Cardiac muscle cell (in vitro differentiated cells and primary cell): ENCODE data around the gene SNTB2. TPM values are rescaled to one million over a fixed set of nuclear protein-coding genes. Genes with fewer than 3 reads are reported as not detected.
A peak's percentile ranks its signal among the peaks of the same experiment; 100 is the strongest.

Experiments used
- DNase-seq, 2 donors: peaks; one replicate each; pipeline versions ENCODE4 v3.0.0 to v3.0.0-alpha.2; 2010 to 2017; ENCODE audit warnings: low read depth in 1 of 2, low spot score in 1 of 2
- H3K27ac ChIP-seq: fragments of 200-600 bp; sonication (generic); 2 replicates; pipeline ENCODE4 v1.5.1; 2016
- H3K27me3 ChIP-seq: fragments of 200-600 bp; sonication (generic); 2 replicates; pipeline ENCODE4 v1.6.0; 2016; ENCODE audit warnings: control low read depth
- H3K36me3 ChIP-seq: fragments of 200-600 bp; sonication (generic); 2 replicates; pipeline ENCODE4 v1.5.1; 2016; ENCODE audit warnings: control low read depth
- H3K4me1 ChIP-seq: fragments of 200-600 bp; sonication (generic); 2 replicates; pipeline ENCODE4 v1.8.1; 2017; ENCODE audit warnings: low read depth, mild to moderate bottlenecking, mixed run types
- H3K4me3 ChIP-seq: fragments of 200-600 bp; sonication (generic); 2 replicates; pipeline ENCODE4 v1.5.1; 2016; ENCODE audit warnings: mild to moderate bottlenecking
- H3K9me3 ChIP-seq: fragments of 200-600 bp; sonication (generic); 2 replicates; pipeline ENCODE4 v1.5.1; 2017; ENCODE audit warnings: low read depth, mild to moderate bottlenecking, control low read depth
- polyA plus RNA-seq: library from polyadenylated mRNA; unstranded; fragments of >200 nt; fragmentation: Nextera tagmentation; extraction: Ambion mirVana; gene quantifications from 2 replicates; pipeline ENCODE4 v1.2.1, GENCODE V29; 2016
- total RNA-seq: library from RNA; depleted of rRNA; stranded (reverse); fragments of >200 nt; gene quantifications from 2 replicates; pipeline ENCODE4 v1.2.3, GENCODE V29; 2016
- TF ChIP-seq, protein P1 (sequence below): IDR thresholded peaks from 2 replicates; pipeline ENCODE4 v1.5.1; 2012; ENCODE audit warnings: low read depth, mild to moderate bottlenecking, low read length

SNTB2 gene
- total and polyA plus RNA-seq, 2 experiments from 2014 or later: 12.7 to 17.1 TPM

DNA sequence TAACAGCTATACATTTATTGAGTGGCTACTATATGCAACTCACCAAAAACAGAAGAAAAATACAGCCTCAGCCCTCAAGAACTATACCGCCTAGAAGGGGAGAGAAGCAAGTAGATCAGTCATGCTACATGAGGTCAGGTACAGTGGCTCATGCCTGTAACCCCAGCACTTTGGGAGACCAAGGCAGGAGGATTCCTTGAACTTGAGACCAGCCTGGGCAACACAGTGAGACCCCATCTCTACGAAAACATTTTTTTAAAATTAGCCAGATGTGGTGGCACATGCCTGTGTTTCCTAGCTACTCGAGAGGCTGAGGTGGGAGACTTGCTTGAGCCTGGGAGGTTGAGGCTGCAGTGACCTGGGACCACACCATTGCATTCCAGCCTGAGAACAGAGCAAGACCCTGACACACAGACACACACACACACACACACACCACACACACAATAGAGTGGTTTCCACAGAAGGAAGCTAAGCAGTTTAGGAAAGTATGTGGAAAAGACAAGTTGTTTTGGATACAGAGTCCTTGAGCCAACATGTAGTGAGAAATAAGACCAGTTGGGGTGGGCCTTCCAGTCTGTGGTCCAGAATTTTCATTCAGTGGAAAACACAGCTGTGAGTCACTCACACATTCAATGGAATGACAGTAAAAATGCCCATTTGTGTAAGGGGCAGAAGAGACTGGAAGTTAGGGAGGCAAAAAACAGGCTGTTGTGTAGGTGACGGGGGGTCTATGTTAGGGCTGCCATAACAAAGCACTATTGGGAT lies 10.7 kb upstream of the SNTB2 start:
- Histone ChIP-seq H3K9me3 (no peaks in the 10 kb centered on the region), H3K36me3 (no peaks in the 10 kb centered on the region), H3K4me3 (no peak overlapping the region), H3K4me1 (no peaks in the 10 kb centered on the region), H3K27ac (no peak overlapping the region), H3K27me3 (no peaks in the 10 kb centered on the region)
- peak in 1 of 2 donors; percentile 63 for DNase-seq
- TF ChIP-seq, protein P1, sequence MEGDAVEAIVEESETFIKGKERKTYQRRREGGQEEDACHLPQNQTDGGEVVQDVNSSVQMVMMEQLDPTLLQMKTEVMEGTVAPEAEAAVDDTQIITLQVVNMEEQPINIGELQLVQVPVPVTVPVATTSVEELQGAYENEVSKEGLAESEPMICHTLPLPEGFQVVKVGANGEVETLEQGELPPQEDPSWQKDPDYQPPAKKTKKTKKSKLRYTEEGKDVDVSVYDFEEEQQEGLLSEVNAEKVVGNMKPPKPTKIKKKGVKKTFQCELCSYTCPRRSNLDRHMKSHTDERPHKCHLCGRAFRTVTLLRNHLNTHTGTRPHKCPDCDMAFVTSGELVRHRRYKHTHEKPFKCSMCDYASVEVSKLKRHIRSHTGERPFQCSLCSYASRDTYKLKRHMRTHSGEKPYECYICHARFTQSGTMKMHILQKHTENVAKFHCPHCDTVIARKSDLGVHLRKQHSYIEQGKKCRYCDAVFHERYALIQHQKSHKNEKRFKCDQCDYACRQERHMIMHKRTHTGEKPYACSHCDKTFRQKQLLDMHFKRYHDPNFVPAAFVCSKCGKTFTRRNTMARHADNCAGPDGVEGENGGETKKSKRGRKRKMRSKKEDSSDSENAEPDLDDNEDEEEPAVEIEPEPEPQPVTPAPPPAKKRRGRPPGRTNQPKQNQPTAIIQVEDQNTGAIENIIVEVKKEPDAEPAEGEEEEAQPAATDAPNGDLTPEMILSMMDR: no peak

DNA sequence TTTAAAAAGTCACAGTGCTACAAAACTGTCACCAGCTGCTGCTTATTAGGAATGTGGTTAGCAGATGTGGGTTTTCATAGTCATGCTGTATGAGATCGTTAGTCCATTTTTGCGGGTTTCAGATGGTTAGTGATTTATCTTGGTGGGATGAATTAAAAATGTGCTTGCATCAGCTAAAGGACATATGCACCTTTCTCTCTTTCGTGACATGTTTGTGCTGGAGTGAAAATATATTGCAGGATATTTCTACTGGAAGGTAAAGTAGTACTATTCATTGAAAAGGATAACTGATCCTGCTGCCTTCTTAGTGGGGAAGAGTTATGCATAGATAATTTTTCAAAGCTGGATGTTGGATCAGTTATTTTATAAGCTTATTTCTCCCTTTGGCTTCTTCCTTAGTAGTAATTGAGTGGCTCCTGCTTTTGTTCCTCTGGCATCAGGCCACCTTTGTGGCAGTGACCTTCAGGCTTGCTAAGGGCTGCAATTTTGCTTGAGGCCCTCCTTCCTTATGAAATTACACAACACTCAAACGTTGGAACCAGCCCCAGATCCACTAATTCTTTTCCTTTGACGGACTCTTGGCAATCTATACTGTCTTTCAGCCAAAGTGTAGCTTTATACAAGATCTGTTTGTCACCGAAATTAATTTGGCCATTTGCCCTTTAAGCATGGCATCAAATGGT lies 7.5 kb upstream of the SNTB2 start:
- peak; percentile 9 to 94 for DNase-seq

DNA sequence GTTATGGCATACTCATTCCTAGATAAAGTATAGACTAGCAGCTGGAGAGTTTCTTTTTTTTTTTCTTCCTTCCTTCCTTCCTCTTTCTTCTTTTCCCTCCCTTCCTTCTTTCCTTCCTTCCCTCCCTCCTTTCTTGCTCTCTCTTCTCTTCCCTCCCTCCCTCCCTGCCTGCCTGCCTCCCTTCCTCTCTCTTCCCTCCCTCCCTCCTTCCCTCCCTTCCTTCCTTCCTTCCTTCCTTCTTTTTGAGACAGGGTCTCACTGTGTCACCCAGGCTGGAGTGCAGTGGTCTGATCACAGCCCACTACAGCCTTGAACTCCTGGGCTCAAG lies 7.0 kb upstream of the SNTB2 start:
- H3K9me3 ChIP-seq: no peaks in the 10 kb centered on the region
- TF ChIP-seq, protein P1: no peak
- H3K27me3 ChIP-seq: no peaks in the 10 kb centered on the region
- H3K27ac ChIP-seq: no peak overlapping the region
- no peak for DNase-seq
- no peaks in the 10 kb centered on the region for H3K36me3 ChIP-seq
- no peaks in the 10 kb centered on the region for H3K4me1 ChIP-seq
- H3K4me3 ChIP-seq: no peak overlapping the region

More for the DNA sequence above, 7.5 kb upstream of the SNTB2 start:
- Histone ChIP-seq H3K36me3 (no peaks in the 10 kb centered on the region), H3K27me3 (no peaks in the 10 kb centered on the region), H3K4me1 (no peaks in the 10 kb centered on the region), H3K27ac (no peak overlapping the region), H3K4me3 (no peak overlapping the region), H3K9me3 (no peaks in the 10 kb centered on the region)
- TF ChIP-seq, protein P1: no peak

DNA sequence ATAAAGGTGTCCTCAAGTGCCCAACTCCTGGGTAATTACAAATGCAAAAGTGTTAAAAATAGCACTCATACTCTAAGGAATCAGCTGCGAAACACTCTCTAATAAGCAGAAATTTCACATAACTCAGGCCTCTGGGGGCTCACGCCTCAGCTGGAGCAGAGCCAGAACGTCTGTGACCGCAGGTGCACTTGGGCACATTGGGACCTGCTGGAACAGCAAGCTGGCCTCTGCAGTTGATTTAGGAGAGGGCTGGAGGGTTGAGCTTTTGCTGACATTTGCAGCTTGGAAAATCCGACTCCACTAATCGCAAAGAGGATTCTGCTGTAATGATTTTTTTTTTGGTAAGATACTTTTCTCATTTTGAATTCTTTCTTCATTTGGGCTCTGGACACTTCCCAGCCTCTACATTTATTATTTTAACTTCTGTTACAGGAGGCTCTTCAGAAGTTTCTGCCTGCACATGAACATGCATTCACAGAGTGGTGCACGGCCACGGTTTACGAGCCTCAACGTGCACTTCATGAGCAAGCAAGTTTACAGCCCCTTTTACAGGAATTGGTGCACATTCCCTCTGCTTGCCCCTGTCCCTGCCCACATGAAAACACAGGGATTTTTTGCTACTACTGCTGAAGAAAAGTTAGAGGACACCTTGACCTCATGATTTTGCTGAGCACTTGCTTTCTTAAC lies 4.1 kb upstream of the SNTB2 start:
- H3K9me3 ChIP-seq: no peaks in the 10 kb centered on the region
- no peaks in the 10 kb centered on the region for H3K27me3 ChIP-seq
- H3K36me3 ChIP-seq: no peaks in the 10 kb centered on the region
- H3K4me1 ChIP-seq: peaks cover 4% of the 10 kb centered on the region
- no peak overlapping the region for H3K4me3 ChIP-seq
- TF ChIP-seq, protein P1: no peak
- no peak for DNase-seq
- H3K27ac ChIP-seq: no peak overlapping the region

DNA sequence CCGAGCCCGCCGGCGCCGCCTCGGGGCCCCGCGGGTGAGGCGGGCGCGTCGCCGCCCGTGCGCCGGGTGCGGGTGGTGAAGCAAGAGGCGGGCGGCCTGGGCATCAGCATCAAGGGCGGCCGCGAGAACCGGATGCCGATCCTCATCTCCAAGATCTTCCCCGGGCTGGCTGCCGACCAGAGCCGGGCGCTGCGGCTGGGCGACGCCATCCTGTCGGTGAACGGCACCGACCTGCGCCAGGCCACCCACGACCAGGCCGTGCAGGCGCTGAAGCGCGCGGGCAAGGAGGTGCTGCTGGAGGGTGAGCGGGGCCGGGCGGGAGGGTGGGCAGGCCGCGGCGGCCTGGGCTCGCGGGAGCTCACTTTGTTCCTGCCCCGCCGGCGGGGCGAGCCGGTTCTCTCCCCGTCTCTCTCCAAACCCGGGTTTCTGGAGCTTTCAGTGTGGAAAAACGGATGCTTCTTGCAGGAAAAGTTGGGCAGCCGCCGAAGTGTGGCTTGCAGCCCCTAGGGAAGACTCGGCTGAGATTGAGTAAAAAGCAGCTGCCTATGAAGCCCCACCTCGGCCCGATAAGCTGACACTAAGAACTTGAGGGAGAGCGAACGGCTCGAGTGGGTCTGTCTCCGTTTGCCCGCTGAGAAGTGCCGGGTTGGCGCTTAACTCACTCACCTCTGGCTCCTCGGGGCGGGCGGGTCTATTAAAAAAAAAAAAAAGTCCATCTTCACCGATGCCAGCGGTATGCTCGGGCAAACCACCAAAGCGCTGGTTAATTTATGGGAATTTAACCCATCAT lies 677 bp downstream of the SNTB2 start:
- peak overlapping the region; percentile 57 for H3K27ac ChIP-seq
- no peaks in the 10 kb centered on the region for H3K9me3 ChIP-seq
- peak overlapping the region; percentile 60 for H3K4me3 ChIP-seq
- peaks cover 12% of the 10 kb centered on the region for H3K4me1 ChIP-seq
- H3K36me3 ChIP-seq: no peaks in the 10 kb centered on the region
- TF ChIP-seq, protein P1: no peak
- no peaks in the 10 kb centered on the region for H3K27me3 ChIP-seq
- peak; percentile 50 to 68 for DNase-seq
